A549 (cell line): ENCODE results near the gene UNC119B. TPM values are rescaled to one million over a fixed set of nuclear protein-coding genes. Genes with fewer than 3 reads are reported as not detected.
"Not testable (repeated sequence)": the region's sequence is repeated elsewhere in the genome, so short reads cannot be mapped to it uniquely, and the experiment has no call there.

Experiments used
- ATAC-seq, 2 experiments: fragments of 200-7000 bp in 1 of 2; fragments of >200 bp in 1 of 2; cut with Nextera tagmentation in 1 of 2; cut with Tn5 transposase in 1 of 2; 3 replicates each; pipeline versions ENCODE4 v1.8.0 to v1.9.1; 2018 to 2020; ENCODE audit warnings: mild to moderate bottlenecking in 1 of 2, moderate library complexity in 1 of 2
- CTCF ChIA-PET: fragments of 300-600 bp; sonication (Branson Sonifier 250); formaldehyde crosslinking; extraction: SDS; loops from one replicate; lab custom pipeline; 2021; ENCODE audit warnings: antibody characterized with exemption, inconsistent platforms; lab: Yijun Ruan, JAX
- POLR2A ChIA-PET: fragments of 350-600 bp; formaldehyde crosslinking; extraction: SDS; loops from one replicate; lab custom pipeline; 2021; ENCODE audit warnings: antibody characterized with exemption, inconsistent platforms; lab: Yijun Ruan, JAX
- DNase-seq, 2 experiments: peaks; one replicate each; pipeline versions ENCODE4 v3.0.0 to v3.0.0-alpha.2; 2011 to 2016; ENCODE audit warnings: low read depth in 1 of 2, low spot score in 1 of 2
- FAIRE-seq: peaks from 2 replicates; lab custom pipeline; 2011; peaks lifted over from hg19 to GRCh38; lab: Jason Lieb, UNC
- H3K27ac ChIP-seq, 2 experiments: fragments of >200 bp; sonication (Bioruptor Twin); formaldehyde crosslinking; 3 replicates each; pipeline ENCODE4 v1.5.1; 2016 to 2017
- H3K4me1 ChIP-seq: fragments of >200 bp; sonication (Bioruptor Twin); formaldehyde crosslinking; 3 replicates; pipeline ENCODE4 v1.6.1; 2016
- H3K4me2 ChIP-seq: fragments of >200 bp; sonication (Bioruptor Twin); formaldehyde crosslinking; 3 replicates; pipeline ENCODE4 v1.6.1; 2016
- H3K4me3 ChIP-seq: fragments of >200 bp; sonication (Bioruptor Twin); formaldehyde crosslinking; 3 replicates; pipeline ENCODE4 v1.5.1; 2016
- H3K9me3 ChIP-seq: fragments of >200 bp; sonication (Bioruptor Twin); formaldehyde crosslinking; 3 replicates; pipeline ENCODE4 v1.6.1; 2016
- ESRRA ChIP-seq: fragments of 150-350 bp; IDR thresholded peaks from 2 replicates; pipeline ENCODE4 v1.6.1; 2014; ENCODE audit warnings: mild to moderate bottlenecking, low read length, borderline replicate concordance
- FOSL2 ChIP-seq, 2 experiments: fragments of 450-650 bp in 1 of 2; fragments of >200 bp in 1 of 2; sonication (Bioruptor Twin) in 1 of 2; formaldehyde crosslinking; IDR thresholded peaks; 2 replicates each; pipeline versions ENCODE4 v1.5.0 to v1.6.1; 2016 to 2020; ENCODE audit warnings: mild to moderate bottlenecking in 1 of 2, moderate library complexity in 1 of 2
- FOXS1 ChIP-seq: fragments of 250-450 bp; sonication (Bioruptor Pico); IDR thresholded peaks from 2 replicates; pipeline ENCODE4 v1.5.0; 2020; ENCODE audit warnings: mild to moderate bottlenecking, moderate library complexity
- HDAC2 ChIP-seq: fragments of 200-600 bp; sonication (generic); IDR thresholded peaks from 2 replicates; pipeline ENCODE4 v1.6.1; 2016
- HES2 ChIP-seq: fragments of >200 bp; sonication (Bioruptor Twin); formaldehyde crosslinking; IDR thresholded peaks from 2 replicates; pipeline ENCODE4 v1.6.1; 2016
- HOXB13 ChIP-seq: fragments of 250-450 bp; sonication (Bioruptor Pico); IDR thresholded peaks from 2 replicates; pipeline ENCODE4 v1.5.0; 2020; ENCODE audit warnings: low read depth, mild to moderate bottlenecking, moderate library complexity
- JUN ChIP-seq, 2 experiments: fragments of >200 bp; sonication (Bioruptor Twin); formaldehyde crosslinking; IDR thresholded peaks; 2 replicates in 1 of 2; 3 replicates in 1 of 2; pipeline ENCODE4 v1.6.1; 2016 to 2017
- KDM5A ChIP-seq: fragments of 200-600 bp; sonication (generic); IDR thresholded peaks from 2 replicates; pipeline ENCODE4 v1.6.1; 2016; ENCODE audit warnings: antibody characterized with exemption, mild to moderate bottlenecking
- NR3C1 ChIP-seq: fragments of >200 bp; sonication (Bioruptor Twin); formaldehyde crosslinking; IDR thresholded peaks from 3 replicates; pipeline ENCODE4 v1.6.1; 2017
- PBX3 ChIP-seq: IDR thresholded peaks from 2 replicates; pipeline ENCODE4 v1.6.1; 2012
- PHF8 ChIP-seq: fragments of 200-600 bp; sonication (generic); IDR thresholded peaks from 2 replicates; pipeline ENCODE4 v1.6.1; 2016; ENCODE audit warnings: low read depth, mild to moderate bottlenecking, antibody characterized with exemption, moderate library complexity, borderline replicate concordance
- RCOR1 ChIP-seq: fragments of 150-350 bp; IDR thresholded peaks from 2 replicates; pipeline ENCODE4 v1.6.1; 2014; ENCODE audit warnings: antibody characterized with exemption, low read length, low read depth
- REST ChIP-seq: fragments of 200-600 bp; sonication (generic); IDR thresholded peaks from 2 replicates; pipeline ENCODE4 v1.6.1; 2016; ENCODE audit warnings: antibody characterized with exemption, mild to moderate bottlenecking, moderate library complexity
- RFX5 ChIP-seq: fragments of 450-650 bp; IDR thresholded peaks from 2 replicates; pipeline ENCODE4 v1.7.1; 2014; ENCODE audit warnings: antibody characterized with exemption, mild to moderate bottlenecking, moderate library complexity
- RNF2 ChIP-seq: fragments of 200-600 bp; sonication (generic); IDR thresholded peaks from 2 replicates; pipeline ENCODE4 v1.6.1; 2016; ENCODE audit warnings: low read depth, mild to moderate bottlenecking, antibody characterized with exemption, moderate library complexity, borderline replicate concordance
- SMC3 ChIP-seq: fragments of >200 bp; sonication (Bioruptor Twin); formaldehyde crosslinking; IDR thresholded peaks from 3 replicates; pipeline ENCODE4 v1.6.1; 2018; ENCODE audit warnings: inconsistent platforms
- SREBF2 ChIP-seq: fragments of 450-650 bp; IDR thresholded peaks from 2 replicates; pipeline ENCODE4 v1.6.1; 2014; ENCODE audit warnings: mild to moderate bottlenecking, moderate library complexity
- TFCP2L1 ChIP-seq: fragments of 250-450 bp; sonication (Bioruptor Pico); IDR thresholded peaks from 2 replicates; pipeline ENCODE4 v1.5.0; 2021; ENCODE audit warnings: mild to moderate bottlenecking
- ZFP36 ChIP-seq: fragments of 450-650 bp; IDR thresholded peaks from 2 replicates; pipeline ENCODE4 v1.6.1; 2014; ENCODE audit warnings: borderline replicate concordance; ENCODE audit not compliant: partially characterized antibody
- WGBS: methylation state at CpG from one replicate; pipeline ENCODE4 v1.1.6; 2017; ENCODE audit errors: missing lambda C conversion rate; 5-methylcytosine and 5-hydroxymethylcytosine counted together
- polyA plus RNA-seq, 4 experiments: library from polyadenylated mRNA; depleted of rRNA in 3 of 4; stranded (reverse); fragments of >200 nt; fragmentation: RNase III in 1 of 4; extraction: RNeasy Plus Mini Kit Qiagen cat#74134 plus additional on column Dnase treatment in 1 of 4; gene quantifications; 2 replicates in 3 of 4; 3 replicates in 1 of 4; pipeline ENCODE4 v1.2.3, GENCODE V29; 2011 to 2017

The UNC119B gene
- polyA plus RNA-seq, 2 of the 4 experiments (the other 2 are of a cell fraction) = 25.8 to 41.5 TPM

- H3K27ac ChIP-seq = no peak overlapping the region
- 0 out of 3 replicates have a peak, but pooled peaks cover 4% of the 10 kb centered on the region for H3K4me1 ChIP-seq
- H3K4me2 ChIP-seq = no peak overlapping the region
- 74% methylated on average over 20 of the region's 20 CpGs for WGBS
- FAIRE-seq (no peak), ATAC-seq (no peak), DNase-seq (no peak)
- ChIA-PET POLR2A (no interaction called here), CTCF (interaction anchor here (0.6 to 3.0 kb wide), 7 partner anchors 9 to 352 kb away, joined by 3 to 29 read pairs (median 4); no protein-coding TSS in a partner anchor)
- no peak for TF ChIP-seq HES2
- TF ChIP-seq RCOR1 = no peak
- TF ChIP-seq FOXS1 (CRISPR knock-in tag) = no peak
- TF ChIP-seq FOSL2 (IDR thresholded peaks at IDR 0.05) = no peak
- no peak for TF ChIP-seq FOSL2 (CRISPR knock-in tag; IDR thresholded peaks at IDR 0.05)
- TF ChIP-seq ESRRA = no peak
- TF ChIP-seq TFCP2L1 = no peak
- TF ChIP-seq HOXB13 (CRISPR knock-in tag) = no peak
- no peak for TF ChIP-seq NR3C1
- TF ChIP-seq PBX3 = no peak
- TF ChIP-seq JUN (IDR thresholded peaks at IDR 0.05) = no peak
- no peak for TF ChIP-seq KDM5A
- TF ChIP-seq PHF8 = no peak
- no peak for TF ChIP-seq REST
- TF ChIP-seq ZFP36 = no peak
- no peak for TF ChIP-seq RFX5
- no peak for TF ChIP-seq SREBF2
- H3K9me3 ChIP-seq = no peaks in the 10 kb centered on the region
- no peak overlapping the region for H3K4me3 ChIP-seq
These were observed 42.0 kb upstream of the UNC119B start for GRCh38 chr12:120668091-120668867.

- no peak overlapping the region for H3K4me2 ChIP-seq
- ChIA-PET POLR2A (no interaction called here), CTCF (interaction anchor here (0.6 to 3.0 kb wide), 11 partner anchors 10 to 391 kb away, joined by 3 to 29 read pairs (median 4); no protein-coding TSS in a partner anchor)
- no peak overlapping the region for H3K4me3 ChIP-seq
- ATAC-seq = peak; percentile 51 to 68; a peak in 4 of 6 replicates
- 0 out of 3 replicates have a peak, but pooled peaks cover 4% of the 10 kb centered on the region for H3K4me1 ChIP-seq
- H3K27ac ChIP-seq = no peak overlapping the region
- WGBS = 72% methylated on average over 18 of the region's 19 CpGs
- no peaks in the 10 kb centered on the region for H3K9me3 ChIP-seq
- no peak for TF ChIP-seq SMC3
- no peak for TF ChIP-seq RNF2
- no peak for TF ChIP-seq FOXS1 (CRISPR knock-in tag)
- no peak for TF ChIP-seq KDM5A
- TF ChIP-seq HDAC2 = no peak
- no peak for TF ChIP-seq TFCP2L1
- TF ChIP-seq, all 56 proteins: peak for 0
- no peak for DNase-seq
- FAIRE-seq = no peak
These were observed 41.1 kb upstream of the UNC119B start for GRCh38 chr12:120668868-120669840.

- H3K9me3 ChIP-seq, ATAC-seq, DNase-seq, POLR2A ChIA-PET, FAIRE-seq, H3K4me3 ChIP-seq, H3K4me2 ChIP-seq, H3K4me1 ChIP-seq, H3K27ac ChIP-seq: not testable (repeated sequence)
- CTCF ChIA-PET = interaction anchor here (0.8 to 3.0 kb wide), 5 partner anchors 14 to 88 kb away, joined by 3 to 29 read pairs (median 3); no protein-coding TSS in a partner anchor
- WGBS = 88% methylated on average over 6 of the region's 6 CpGs
These were observed 40.0 kb upstream of the UNC119B start for GRCh38 chr12:120670237-120670636.
